Osteocyte (in vitro differentiated cells): ENCODE results near the gene CALHM3. TPM values are rescaled to one million over a fixed set of nuclear protein-coding genes. Genes with fewer than 3 reads are reported as not detected.

ENCODE experiments used
- DNase-seq: peaks from one replicate; pipeline ENCODE4 v3.0.0; 2021; ENCODE audit warnings: mixed read lengths; ENCODE audit not compliant: unreplicated experiment; ENCODE audit errors: extremely low spot score
- H3K27ac Mint-ChIP-seq: one replicate; pipeline ENCODE4 v1.8.0; 2021; ENCODE audit warnings: mild to moderate bottlenecking, mixed read lengths; ENCODE audit not compliant: unreplicated experiment
- H3K27me3 Mint-ChIP-seq: one replicate; pipeline ENCODE4 v1.8.0; 2021; ENCODE audit warnings: mixed read lengths; ENCODE audit not compliant: unreplicated experiment
- H3K36me3 Mint-ChIP-seq: one replicate; pipeline ENCODE4 v1.8.0; 2021; ENCODE audit warnings: mixed read lengths; ENCODE audit not compliant: unreplicated experiment
- H3K4me1 Mint-ChIP-seq: one replicate; pipeline ENCODE4 v1.8.0; 2021; ENCODE audit warnings: mixed read lengths; ENCODE audit not compliant: unreplicated experiment
- H3K4me3 Mint-ChIP-seq: one replicate; pipeline ENCODE4 v1.8.0; 2021; ENCODE audit warnings: mild to moderate bottlenecking, moderate library complexity, mixed read lengths; ENCODE audit not compliant: unreplicated experiment
- H3K9me3 Mint-ChIP-seq: one replicate; pipeline ENCODE4 v1.8.0; 2021; ENCODE audit warnings: mixed read lengths; ENCODE audit not compliant: unreplicated experiment
- total RNA-seq: library from RNA; stranded (reverse); gene quantifications from 2 replicates; pipeline ENCODE4 v1.2.1, GENCODE V29; 2021
- TF ChIP-seq, protein P1 (sequence below): fragments of 200-600 bp; sonication (generic); IDR thresholded peaks from 2 replicates; pipeline ENCODE4 v1.5.0; 2021; ENCODE audit warnings: antibody characterized with exemption, mild to moderate bottlenecking, moderate library complexity

The CALHM3 gene
- total RNA-seq, 1 donor from 2014 or later = not detected

DNA sequence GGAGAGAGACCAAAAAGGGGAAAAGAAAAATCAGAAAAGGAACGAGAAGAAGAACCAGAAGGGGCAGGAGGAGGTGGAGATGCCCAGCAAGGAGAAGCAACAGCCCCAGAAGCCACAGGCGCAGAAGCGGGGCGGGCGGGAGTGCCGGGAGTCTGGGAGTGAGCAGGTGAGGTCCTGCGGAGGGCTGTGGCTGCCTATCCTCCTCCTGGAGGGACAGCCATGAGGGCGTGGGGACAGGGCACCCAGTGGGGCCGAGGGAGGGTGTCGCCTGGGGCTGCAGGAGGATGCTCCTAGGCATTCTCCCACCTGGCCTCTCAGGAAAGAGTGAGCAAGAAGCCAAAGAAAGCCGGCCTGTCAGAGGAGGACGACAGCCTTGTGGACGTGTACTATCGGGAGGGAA lies 38.6 kb downstream of the CALHM3 start:
- H3K27me3 Mint-ChIP-seq = no peaks in the 10 kb centered on the region
- no peak overlapping the region for H3K4me3 Mint-ChIP-seq
- TF ChIP-seq, protein P1, sequence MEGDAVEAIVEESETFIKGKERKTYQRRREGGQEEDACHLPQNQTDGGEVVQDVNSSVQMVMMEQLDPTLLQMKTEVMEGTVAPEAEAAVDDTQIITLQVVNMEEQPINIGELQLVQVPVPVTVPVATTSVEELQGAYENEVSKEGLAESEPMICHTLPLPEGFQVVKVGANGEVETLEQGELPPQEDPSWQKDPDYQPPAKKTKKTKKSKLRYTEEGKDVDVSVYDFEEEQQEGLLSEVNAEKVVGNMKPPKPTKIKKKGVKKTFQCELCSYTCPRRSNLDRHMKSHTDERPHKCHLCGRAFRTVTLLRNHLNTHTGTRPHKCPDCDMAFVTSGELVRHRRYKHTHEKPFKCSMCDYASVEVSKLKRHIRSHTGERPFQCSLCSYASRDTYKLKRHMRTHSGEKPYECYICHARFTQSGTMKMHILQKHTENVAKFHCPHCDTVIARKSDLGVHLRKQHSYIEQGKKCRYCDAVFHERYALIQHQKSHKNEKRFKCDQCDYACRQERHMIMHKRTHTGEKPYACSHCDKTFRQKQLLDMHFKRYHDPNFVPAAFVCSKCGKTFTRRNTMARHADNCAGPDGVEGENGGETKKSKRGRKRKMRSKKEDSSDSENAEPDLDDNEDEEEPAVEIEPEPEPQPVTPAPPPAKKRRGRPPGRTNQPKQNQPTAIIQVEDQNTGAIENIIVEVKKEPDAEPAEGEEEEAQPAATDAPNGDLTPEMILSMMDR = no peak
- H3K4me1 Mint-ChIP-seq = peaks cover 4% of the 10 kb centered on the region
- peaks cover 64% of the 10 kb centered on the region for H3K36me3 Mint-ChIP-seq
- no peak overlapping the region for H3K27ac Mint-ChIP-seq
- H3K9me3 Mint-ChIP-seq = no peaks in the 10 kb centered on the region
- DNase-seq = no peak

DNA sequence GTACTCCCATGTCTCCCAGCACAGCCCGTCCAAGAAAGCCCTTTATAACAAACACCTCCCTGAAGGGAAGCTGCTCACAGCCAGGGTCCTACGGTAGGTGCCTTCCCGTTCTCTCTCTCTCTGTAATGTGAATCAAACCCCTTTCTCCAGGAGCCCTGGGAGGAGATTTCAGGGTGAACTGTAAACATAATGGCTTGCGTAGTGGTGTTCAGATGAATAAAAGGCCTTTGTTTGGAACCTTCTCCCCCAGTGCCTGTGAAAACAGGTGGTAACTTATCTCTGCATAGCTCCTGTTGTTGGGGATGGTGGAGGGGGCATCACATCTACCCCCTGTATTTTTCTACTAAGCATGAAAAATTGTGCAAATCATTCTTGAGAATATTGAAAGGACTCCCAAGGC lies 39.3 kb downstream of the CALHM3 start:
- Mint-ChIP-seq H3K27me3 (no peaks in the 10 kb centered on the region), H3K27ac (no peak overlapping the region), H3K9me3 (no peaks in the 10 kb centered on the region), H3K4me1 (peaks cover 4% of the 10 kb centered on the region), H3K4me3 (no peak overlapping the region), H3K36me3 (peaks cover 61% of the 10 kb centered on the region)
- no peak for DNase-seq
- TF ChIP-seq, protein P1 = no peak

DNA sequence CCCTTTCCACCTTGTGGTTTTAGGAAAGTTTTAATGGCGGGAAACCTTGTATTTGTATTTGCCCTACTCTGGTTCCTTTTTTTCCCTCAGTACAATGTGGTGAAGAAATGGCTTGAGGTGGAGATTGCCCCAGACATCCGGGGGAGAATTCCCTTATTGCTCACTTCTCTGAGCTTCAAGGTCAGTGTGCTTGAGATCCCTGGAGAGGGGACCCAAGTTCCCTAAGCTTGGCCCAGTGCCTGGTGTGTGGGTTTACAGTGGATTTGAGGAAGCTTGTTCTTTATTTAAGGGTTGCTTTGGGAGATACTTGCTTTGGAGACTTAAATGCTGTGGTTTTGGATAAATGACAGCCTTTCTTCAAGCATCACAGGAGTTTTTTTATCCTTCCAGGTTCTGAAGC lies 45.2 kb downstream of the CALHM3 start:
- TF ChIP-seq, protein P1 = no peak
- H3K9me3 Mint-ChIP-seq = no peaks in the 10 kb centered on the region
- no peak overlapping the region for H3K4me3 Mint-ChIP-seq
- no peak overlapping the region for H3K27ac Mint-ChIP-seq
- no peaks in the 10 kb centered on the region for H3K4me1 Mint-ChIP-seq
- peaks cover 53% of the 10 kb centered on the region for H3K36me3 Mint-ChIP-seq
- DNase-seq = no peak
- H3K27me3 Mint-ChIP-seq = no peaks in the 10 kb centered on the region

DNA sequence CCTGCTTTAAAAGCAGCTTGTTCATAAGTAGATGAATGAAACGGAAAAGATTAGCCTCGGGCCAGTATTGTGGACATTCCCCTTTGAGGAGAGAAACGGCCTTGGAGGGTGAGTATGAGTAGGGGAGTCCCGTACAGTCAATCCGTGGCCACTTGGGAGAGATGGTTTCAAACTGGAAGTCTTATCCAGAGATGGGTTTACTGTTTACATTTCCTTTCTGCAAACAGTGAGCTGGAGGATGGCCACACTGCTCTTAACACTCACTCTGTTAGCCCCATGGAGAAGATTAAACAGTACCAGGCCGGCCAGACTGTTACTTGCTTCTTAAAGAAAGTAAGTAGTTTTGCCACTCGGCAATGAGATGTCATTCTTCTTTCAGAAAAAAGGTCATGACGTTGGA lies 47.1 kb downstream of the CALHM3 start:
- TF ChIP-seq, protein P1 = no peak
- DNase-seq = no peak
- H3K4me1 Mint-ChIP-seq = no peaks in the 10 kb centered on the region
- H3K27ac Mint-ChIP-seq = no peak overlapping the region
- no peaks in the 10 kb centered on the region for H3K27me3 Mint-ChIP-seq
- peaks cover 50% of the 10 kb centered on the region for H3K36me3 Mint-ChIP-seq
- H3K9me3 Mint-ChIP-seq = no peaks in the 10 kb centered on the region
- H3K4me3 Mint-ChIP-seq = no peak overlapping the region

DNA sequence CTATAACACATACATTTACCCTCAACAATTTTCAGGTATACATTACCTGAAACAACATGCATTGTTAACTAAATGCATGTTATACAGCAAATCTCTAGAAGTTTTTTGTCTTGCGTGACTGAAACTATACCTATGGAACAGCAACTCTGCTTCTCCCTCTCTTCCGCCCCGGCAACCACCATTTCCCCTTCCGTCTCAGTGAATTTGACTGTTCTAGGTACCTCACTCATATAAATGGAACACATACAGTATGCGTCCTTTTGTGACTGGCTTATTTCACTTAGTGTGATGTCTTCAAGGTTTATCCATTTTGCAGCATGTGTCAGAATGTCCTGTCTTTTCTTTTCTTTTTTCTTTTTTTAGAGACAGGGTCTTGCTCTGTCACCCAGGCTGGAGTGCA lies 49.4 kb downstream of the CALHM3 start:
- no peak for DNase-seq
- Mint-ChIP-seq H3K4me3 (no peak overlapping the region), H3K9me3 (no peaks in the 10 kb centered on the region)

More for the DNA sequence above, 49.4 kb downstream of the CALHM3 start:
- no peaks in the 10 kb centered on the region for H3K4me1 Mint-ChIP-seq
- peaks cover 53% of the 10 kb centered on the region for H3K36me3 Mint-ChIP-seq
- TF ChIP-seq, protein P1 = no peak
- H3K27ac Mint-ChIP-seq = no peak overlapping the region
- no peaks in the 10 kb centered on the region for H3K27me3 Mint-ChIP-seq
